ACHN (cell line): ENCODE data around the gene CDCP1.

Experiments
- DNase-seq: peaks from one replicate; pipeline ENCODE4 v3.0.0-alpha.2; 2015
- in situ Hi-C: cut with HindIII; loops from 2 replicates; pipeline ENCODE4 v1.10.0; 2017; ENCODE audit warnings: low sequenced_read_pairs, low pct_ligation_motif_present, low pct_unique_long_range_greater_than_20kb

Gene CDCP1

DNA sequence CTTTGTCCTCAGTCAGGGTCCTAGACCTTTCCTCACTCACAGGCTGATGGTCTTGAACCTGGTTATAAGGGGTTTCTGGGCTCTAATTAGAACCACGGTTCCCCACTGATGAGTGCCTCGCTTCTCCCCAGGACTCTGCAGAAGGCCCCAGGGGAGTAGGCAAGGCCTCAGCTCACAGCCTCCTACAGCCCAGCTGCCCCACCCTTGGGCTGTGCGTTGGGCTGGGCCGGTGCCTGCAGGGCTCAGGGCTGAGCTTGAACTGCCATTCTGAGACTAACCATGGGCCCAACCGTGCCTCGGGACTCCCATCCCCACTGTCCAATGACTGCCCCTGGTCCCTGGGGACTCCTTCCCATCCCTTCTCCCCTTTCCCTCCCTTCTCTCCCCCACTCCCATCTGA lies 94.5 kb downstream of the CDCP1 start:
- no peak for DNase-seq
- in situ Hi-C loops = no loop called here

- no peak for DNase-seq
- in situ Hi-C loops = no loop called here
Measured at GRCh38 chr3:45049807-45050206, 96.4 kb downstream of the CDCP1 start.

DNA sequence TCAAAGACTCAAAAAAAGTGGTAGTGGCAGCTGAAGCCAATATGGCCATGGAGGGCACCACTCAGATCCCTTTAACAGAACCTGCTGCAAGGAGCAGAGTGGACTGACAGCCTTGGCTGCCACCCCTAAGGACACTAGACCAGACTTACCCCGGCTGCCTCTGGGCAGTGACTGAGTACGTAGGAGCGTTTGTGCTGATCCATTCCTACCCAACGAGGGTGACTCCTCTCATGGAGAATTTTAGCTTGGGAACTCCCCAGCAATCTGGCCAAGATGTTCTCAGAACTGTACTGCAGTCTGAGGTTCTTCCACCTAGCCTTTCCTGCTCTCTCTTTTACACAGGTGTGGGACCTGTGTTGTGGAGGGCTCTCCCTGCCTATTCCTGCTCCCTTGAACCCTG lies 97.9 kb downstream of the CDCP1 start:
- in situ Hi-C loops = no loop called here
- DNase-seq = no peak

DNA sequence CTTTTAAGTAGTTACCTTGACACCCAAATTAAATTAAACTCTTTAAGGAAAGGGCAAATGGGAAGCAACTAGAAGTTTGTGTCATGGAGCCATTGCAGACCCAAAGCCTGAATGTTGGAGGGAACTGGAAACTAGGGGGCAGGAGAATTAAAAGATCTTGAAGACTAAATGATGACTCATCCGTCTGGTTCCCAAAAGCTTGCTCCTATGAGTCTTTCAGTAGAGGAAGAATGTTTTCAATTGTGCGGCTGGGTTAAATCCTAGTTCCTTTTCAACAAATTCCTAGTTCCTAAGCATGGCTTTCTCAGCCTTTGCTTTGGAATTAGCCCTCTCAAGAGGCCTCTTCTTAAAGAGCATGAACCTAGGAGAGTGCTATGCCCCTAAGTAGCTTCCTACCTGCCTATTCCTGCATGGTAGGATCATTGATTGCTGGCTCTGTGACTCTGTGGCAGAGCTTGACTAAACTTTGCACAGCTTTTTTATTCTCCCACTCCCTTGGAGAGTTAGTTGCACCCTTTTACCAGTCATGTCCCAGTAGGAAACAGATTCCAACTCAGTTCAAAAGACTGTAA lies 102.4 kb downstream of the CDCP1 start:
- in situ Hi-C loops = no loop called here
- peak; percentile 5 for DNase-seq

GRCh38 chr3:45042162-45042561 lies 104.0 kb downstream of the CDCP1 start:
- no peak for DNase-seq
- in situ Hi-C loops = no loop called here

DNA sequence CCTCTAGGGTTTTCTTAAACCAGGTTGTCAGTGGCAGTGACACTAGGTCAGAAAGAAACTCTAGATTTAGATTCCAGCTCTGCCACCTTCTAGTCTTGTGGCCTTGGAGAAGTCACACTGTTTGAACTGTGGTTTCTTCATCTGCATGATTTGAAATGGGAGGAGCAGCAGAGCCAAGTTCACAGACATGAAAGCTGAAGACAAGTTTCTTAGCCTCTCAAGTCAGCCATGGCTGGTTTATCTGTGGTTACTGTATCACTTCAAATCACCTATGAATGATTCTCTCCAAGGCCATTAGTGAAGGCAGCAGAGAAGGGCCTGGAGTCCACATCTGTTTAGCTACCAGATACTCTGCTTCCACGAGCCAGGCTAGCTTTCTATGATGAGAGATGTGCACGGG lies 104.5 kb downstream of the CDCP1 start:
- in situ Hi-C loops = no loop called here

GRCh38 chr3:45037720-45038455 lies 108.3 kb downstream of the CDCP1 start:
- in situ Hi-C loops = no loop called here
- peak; percentile 91 for DNase-seq

More for the DNA sequence above, 104.5 kb downstream of the CDCP1 start:
- DNase-seq = no peak

DNA sequence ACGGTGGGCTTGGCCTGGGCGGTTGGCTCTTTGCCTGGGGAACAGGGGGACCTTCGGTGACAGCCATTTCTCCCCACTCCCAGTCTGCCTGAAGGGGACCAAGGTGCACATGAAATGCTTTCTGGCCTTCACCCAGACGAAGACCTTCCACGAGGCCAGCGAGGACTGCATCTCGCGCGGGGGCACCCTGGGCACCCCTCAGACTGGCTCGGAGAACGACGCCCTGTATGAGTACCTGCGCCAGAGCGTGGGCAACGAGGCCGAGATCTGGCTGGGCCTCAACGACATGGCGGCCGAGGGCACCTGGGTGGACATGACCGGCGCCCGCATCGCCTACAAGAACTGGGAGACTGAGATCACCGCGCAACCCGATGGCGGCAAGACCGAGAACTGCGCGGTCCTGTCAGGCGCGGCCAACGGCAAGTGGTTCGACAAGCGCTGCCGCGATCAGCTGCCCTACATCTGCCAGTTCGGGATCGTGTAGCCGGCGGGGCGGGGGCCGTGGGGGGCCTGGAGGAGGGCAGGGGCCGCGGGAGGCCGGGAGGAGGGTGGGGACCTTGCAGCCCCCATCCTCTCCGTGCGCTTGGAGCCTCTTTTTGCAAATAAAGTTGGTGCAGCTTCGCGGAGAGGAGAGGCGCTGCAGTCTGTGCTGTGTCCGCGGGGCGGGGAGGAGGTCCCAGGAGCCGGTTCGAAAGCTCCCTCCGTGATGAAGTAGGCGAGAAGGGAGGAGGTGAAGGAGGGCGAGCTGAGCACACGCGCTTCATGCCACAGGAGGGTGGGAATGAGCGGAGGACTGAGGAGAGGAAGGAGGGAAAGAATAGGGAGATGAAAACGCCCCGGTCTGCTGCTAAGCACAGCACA lies 110.5 kb downstream of the CDCP1 start:
- no peak for DNase-seq
- in situ Hi-C loops = no loop called here

DNA sequence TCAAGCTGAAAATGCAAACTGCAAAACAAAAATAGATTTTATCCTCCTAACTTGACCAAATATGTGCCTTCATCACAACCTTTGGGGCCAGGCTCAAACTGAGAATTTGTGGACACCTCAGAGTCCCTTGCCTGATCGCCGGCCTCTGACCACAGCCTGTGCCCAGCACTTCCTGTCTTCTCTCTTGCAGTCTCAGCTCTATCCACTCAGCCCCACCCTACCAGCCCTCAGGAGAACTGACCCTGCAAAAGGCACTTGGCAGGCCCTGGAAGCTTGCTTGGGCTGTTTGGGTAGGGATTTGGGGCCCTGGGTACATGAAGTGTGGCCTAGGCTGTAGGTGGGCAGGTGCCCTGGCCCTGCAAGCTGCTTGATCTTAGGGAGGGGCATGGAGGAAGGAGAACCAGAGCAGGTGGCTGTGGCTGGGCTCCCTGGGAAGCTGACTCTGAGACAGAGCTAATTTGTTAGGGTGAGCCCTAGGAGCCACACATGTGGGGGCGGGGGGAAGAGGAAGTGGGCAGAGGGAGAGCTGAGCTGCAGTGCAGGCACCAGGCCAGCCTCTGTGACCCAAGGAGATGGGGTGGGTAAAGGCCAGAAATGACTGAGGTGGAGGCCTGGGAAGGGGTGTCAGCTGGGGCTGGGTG lies 111.4 kb downstream of the CDCP1 start:
- in situ Hi-C loops = no loop called here
- no peak for DNase-seq

- in situ Hi-C loops = no loop called here
- no peak for DNase-seq
Measured at GRCh38 chr3:45033791-45034190, 112.4 kb downstream of the CDCP1 start.
